Stimulated activated naive CD4-positive, alpha-beta T cell (primary cell): ENCODE data around the gene CLTCL1.

Source experiments
- DNase-seq, 6 experiments: peaks; one replicate each; lab custom pipeline; 2025; lab: John Stamatoyannopoulos, UW

The CLTCL1 gene

GRCh38 chr22:19132153-19132552 is 159.4 kb downstream of the CLTCL1 start:
- DNase-seq, result no peak

- no peak for DNase-seq
These were observed 159.9 kb downstream of the CLTCL1 start for GRCh38 chr22:19131685-19132015.

- no peak for DNase-seq
These were observed 160.4 kb downstream of the CLTCL1 start, which contains the start of gene TSSK2 for GRCh38 chr22:19130959-19131684. TSSK2 (plus strand) TSS chr22:19131308; CDS start chr22:19131400, 92 bp downstream.

GRCh38 chr22:19129871-19130270 is 161.6 kb downstream of the CLTCL1 start:
- DNase-seq, result no peak
